Measurements from ENCODE around the gene PACSIN1.
"Not testable (repeated sequence)": the region's sequence is repeated elsewhere in the genome, so short reads cannot be mapped to it uniquely, and the experiment has no call there.

Gene PACSIN1

GRCh38 chr6:34486106-34486740 is 20.3 kb downstream of the PACSIN1 start:
- DNase-seq (ENCODE audit: low spot score) = no peak

GRCh38 chr6:34486886-34487285 is 21.0 kb downstream of the PACSIN1 start:
- DNase-seq (ENCODE audit: low spot score) = not testable (repeated sequence)

GRCh38 chr6:34487536-34487935 is 21.7 kb downstream of the PACSIN1 start:
- no peak for DNase-seq (ENCODE audit: low spot score)

GRCh38 chr6:34489207-34489805 is 23.4 kb downstream of the PACSIN1 start:
- DNase-seq (ENCODE audit: low spot score) = no peak

- DNase-seq (ENCODE audit: low spot score) = no peak
These were observed 24.7 kb downstream of the PACSIN1 start for GRCh38 chr6:34490390-34491090.

- no peak for DNase-seq (ENCODE audit: low spot score)
These were observed 25.2 kb downstream of the PACSIN1 start for GRCh38 chr6:34491091-34491430.

- DNase-seq (ENCODE audit: low spot score) = no peak
These were observed 27.5 kb downstream of the PACSIN1 start for GRCh38 chr6:34493344-34493743.

- no peak for DNase-seq (ENCODE audit: low spot score)
These were observed 29.1 kb downstream of the PACSIN1 start for GRCh38 chr6:34494973-34495372.

- DNase-seq (ENCODE audit: low spot score) = no peak
These were observed 30.3 kb downstream of the PACSIN1 start for GRCh38 chr6:34496103-34496685.

GRCh38 chr6:34497411-34497810 is 31.5 kb downstream of the PACSIN1 start:
- no peak for DNase-seq (ENCODE audit: low spot score)

- peak; percentile 17 for DNase-seq (ENCODE audit: low spot score)
These were observed 40.8 kb downstream of the PACSIN1 start for GRCh38 chr6:34506718-34507117.

GRCh38 chr6:34508425-34508824 is 42.5 kb downstream of the PACSIN1 start:
- DNase-seq (ENCODE audit: low spot score) = no peak

GRCh38 chr6:34509782-34510181 is 43.9 kb downstream of the PACSIN1 start:
- DNase-seq (ENCODE audit: low spot score) = no peak

- DNase-seq (ENCODE audit: low spot score) = no peak
These were observed 44.4 kb downstream of the PACSIN1 start for GRCh38 chr6:34510299-34510698.

GRCh38 chr6:34511214-34511914 is 45.5 kb downstream of the PACSIN1 start:
- no peak for DNase-seq (ENCODE audit: low spot score)

GRCh38 chr6:34511915-34512737 is 46.2 kb downstream of the PACSIN1 start:
- DNase-seq (ENCODE audit: low spot score) = no peak

GRCh38 chr6:34512738-34513115 is 46.9 kb downstream of the PACSIN1 start:
- no peak for DNase-seq (ENCODE audit: low spot score)

GRCh38 chr6:34513646-34514045 is 47.8 kb downstream of the PACSIN1 start:
- DNase-seq (ENCODE audit: low spot score) = no peak

GRCh38 chr6:34514112-34514511 is 48.2 kb downstream of the PACSIN1 start:
- no peak for DNase-seq (ENCODE audit: low spot score)

- no peak for DNase-seq (ENCODE audit: low spot score)
These were observed 49.0 kb downstream of the PACSIN1 start for GRCh38 chr6:34514593-34515472.

All from left forelimb (tissue), 1 donor.